ENCODE data around the gene LIMD2.
"Not testable (repeated sequence)": the region's sequence is repeated elsewhere in the genome, so short reads cannot be mapped to it uniquely, and the experiment has no call there.

The LIMD2 gene

GRCh38 chr17:63720194-63720593, 20.3 kb upstream of the LIMD2 start:
- H3K27me3 ChIP-seq (replicated peaks in 2 of 5; ENCODE audit: control insufficient read depth in 4 of 5, insufficient read depth in 5 of 5, low read length in 4 of 5); H3K27ac ChIP-seq (ENCODE audit: insufficient read depth in 1 of 2, low read depth in 1 of 2, low read length in 2 of 2, poor library complexity in 1 of 2, severe bottlenecking in 2 of 2); H3K4me3 ChIP-seq (ENCODE audit: control insufficient read depth in 1 of 7, extremely low read depth in 1 of 7, insufficient read depth in 4 of 7, low read depth in 2 of 7, low read length in 6 of 7); DNase-seq; H3K4me1 ChIP-seq (ENCODE audit: control extremely low read depth in 1 of 4, control insufficient read depth in 4 of 4, insufficient read depth in 4 of 4, low read length in 3 of 4); H3K9me3 ChIP-seq (ENCODE audit: control extremely low read depth in 1 of 5, control insufficient read depth in 4 of 5, insufficient read depth in 2 of 5, low read depth in 1 of 5, low read length in 4 of 5): not testable (repeated sequence)
- ChIA-PET CTCF (interaction anchor here (1.4 to 1.8 kb wide), 4 partner anchors 8 to 54 kb away, joined by 4 to 5 read pairs (median 4); no protein-coding TSS in a partner anchor), POLR2A (interaction anchor here (0.6 kb wide), 1 partner anchor 754 kb away, joined by 3 read pairs; no protein-coding TSS in a partner anchor)
- H3K36me3 ChIP-seq (ENCODE audit: control insufficient read depth in 4 of 4, insufficient read depth in 4 of 4, low read length in 3 of 4), result peaks cover 6 to 28% (median 21%) of the 10 kb centered on the region in 4 experiments
- WGBS (ENCODE audit: insufficient coverage), result 90% methylated on average over 2 of the region's 5 CpGs

- CTCF ChIA-PET, result interaction anchor here (1.8 kb wide), 1 partner anchor 9 kb away, joined by 4 read pairs; no protein-coding TSS in a partner anchor
- no peaks in the 10 kb centered on the region for H3K4me1 ChIP-seq (ENCODE audit: control extremely low read depth in 1 of 4, control insufficient read depth in 4 of 4, insufficient read depth in 4 of 4, low read length in 3 of 4)
- DNase-seq, result no peak
- no peak overlapping the region for H3K27ac ChIP-seq (ENCODE audit: insufficient read depth in 1 of 2, low read depth in 1 of 2, low read length in 2 of 2, poor library complexity in 1 of 2, severe bottlenecking in 2 of 2)
- H3K9me3 ChIP-seq (ENCODE audit: control extremely low read depth in 1 of 5, control insufficient read depth in 4 of 5, insufficient read depth in 2 of 5, low read depth in 1 of 5, low read length in 4 of 5), result no peaks in the 10 kb centered on the region
- no peak overlapping the region for H3K4me3 ChIP-seq (ENCODE audit: control insufficient read depth in 1 of 7, extremely low read depth in 1 of 7, insufficient read depth in 4 of 7, low read depth in 2 of 7, low read length in 6 of 7)
- 100% methylated on average over 5 of the region's 5 CpGs for WGBS (ENCODE audit: insufficient coverage)
- H3K27me3 ChIP-seq (replicated peaks in 2 of 5; ENCODE audit: control insufficient read depth in 4 of 5, insufficient read depth in 5 of 5, low read length in 4 of 5), result no peaks in the 10 kb centered on the region
- POLR2A ChIA-PET, result no interaction called here
- H3K36me3 ChIP-seq (ENCODE audit: control insufficient read depth in 4 of 4, insufficient read depth in 4 of 4, low read length in 3 of 4), result peaks cover 12 to 37% (median 25%) of the 10 kb centered on the region in 4 experiments
These were observed 19.1 kb upstream of the LIMD2 start for GRCh38 chr17:63718988-63719387.

- no peaks in the 10 kb centered on the region for H3K9me3 ChIP-seq (ENCODE audit: control extremely low read depth in 1 of 5, control insufficient read depth in 4 of 5, insufficient read depth in 2 of 5, low read depth in 1 of 5, low read length in 4 of 5)
- ChIA-PET POLR2A (no interaction called here), CTCF (interaction anchor here (1.8 kb wide), 1 partner anchor 16 kb away, joined by 4 read pairs; the partner anchor contains the start of gene LIMD2)
- DNase-seq, result no peak
- peaks cover 15 to 49% (median 31%) of the 10 kb centered on the region in 4 experiments for H3K36me3 ChIP-seq (ENCODE audit: control insufficient read depth in 4 of 4, insufficient read depth in 4 of 4, low read length in 3 of 4)
- WGBS (ENCODE audit: insufficient coverage), result 100% methylated on average over 2 of the region's 3 CpGs
- H3K27me3 ChIP-seq (replicated peaks in 2 of 5; ENCODE audit: control insufficient read depth in 4 of 5, insufficient read depth in 5 of 5, low read length in 4 of 5), result no peaks in the 10 kb centered on the region
- H3K4me3 ChIP-seq (ENCODE audit: control insufficient read depth in 1 of 7, extremely low read depth in 1 of 7, insufficient read depth in 4 of 7, low read depth in 2 of 7, low read length in 6 of 7), result no peak overlapping the region
- H3K4me1 ChIP-seq (ENCODE audit: control extremely low read depth in 1 of 4, control insufficient read depth in 4 of 4, insufficient read depth in 4 of 4, low read length in 3 of 4), result no peaks in the 10 kb centered on the region
- H3K27ac ChIP-seq (ENCODE audit: insufficient read depth in 1 of 2, low read depth in 1 of 2, low read length in 2 of 2, poor library complexity in 1 of 2, severe bottlenecking in 2 of 2), result no peak overlapping the region
These were observed 16.5 kb upstream of the LIMD2 start for GRCh38 chr17:63716426-63716825.

GRCh38 chr17:63714550-63715277, 14.8 kb upstream of the LIMD2 start:
- ChIA-PET POLR2A (no interaction called here), CTCF (interaction anchor here (0.8 to 10.4 kb wide), 7 partner anchors 10 to 171 kb away, joined by 3 to 111 read pairs (median 3); no protein-coding TSS in a partner anchor)
- H3K27ac ChIP-seq (ENCODE audit: insufficient read depth in 1 of 2, low read depth in 1 of 2, low read length in 2 of 2, poor library complexity in 1 of 2, severe bottlenecking in 2 of 2), result no peak overlapping the region
- 96% methylated on average over 9 of the region's 10 CpGs for WGBS (ENCODE audit: insufficient coverage)
- no peak overlapping the region for H3K4me3 ChIP-seq (ENCODE audit: control insufficient read depth in 1 of 7, extremely low read depth in 1 of 7, insufficient read depth in 4 of 7, low read depth in 2 of 7, low read length in 6 of 7)
- no peak for DNase-seq
- peaks cover 21 to 61% (median 41%) of the 10 kb centered on the region in 4 experiments for H3K36me3 ChIP-seq (ENCODE audit: control insufficient read depth in 4 of 4, insufficient read depth in 4 of 4, low read length in 3 of 4)
- H3K9me3 ChIP-seq (ENCODE audit: control extremely low read depth in 1 of 5, control insufficient read depth in 4 of 5, insufficient read depth in 2 of 5, low read depth in 1 of 5, low read length in 4 of 5), result no peaks in the 10 kb centered on the region
- no peaks in the 10 kb centered on the region for H3K27me3 ChIP-seq (replicated peaks in 2 of 5; ENCODE audit: control insufficient read depth in 4 of 5, insufficient read depth in 5 of 5, low read length in 4 of 5)
- no peaks in the 10 kb centered on the region for H3K4me1 ChIP-seq (ENCODE audit: control extremely low read depth in 1 of 4, control insufficient read depth in 4 of 4, insufficient read depth in 4 of 4, low read length in 3 of 4)

GRCh38 chr17:63709110-63709509, 9.2 kb upstream of the LIMD2 start:
- ChIA-PET CTCF (interaction anchor here (1.0 to 10.4 kb wide), 9 partner anchors 10 to 67 kb away, joined by 3 to 111 read pairs (median 4); no protein-coding TSS in a partner anchor), POLR2A (interaction anchor here (0.6 to 2.3 kb wide), 2 partner anchors 9 to 12 kb away, joined by 3 to 14 read pairs; partner anchors contain the start of gene LIMD2)
- no peaks in the 10 kb centered on the region for H3K9me3 ChIP-seq (ENCODE audit: control extremely low read depth in 1 of 5, control insufficient read depth in 4 of 5, insufficient read depth in 2 of 5, low read depth in 1 of 5, low read length in 4 of 5)
- no peak overlapping the region for H3K4me3 ChIP-seq (ENCODE audit: control insufficient read depth in 1 of 7, extremely low read depth in 1 of 7, insufficient read depth in 4 of 7, low read depth in 2 of 7, low read length in 6 of 7)
- 100% methylated on average over 4 of the region's 6 CpGs for WGBS (ENCODE audit: insufficient coverage)
- H3K27me3 ChIP-seq (replicated peaks in 2 of 5; ENCODE audit: control insufficient read depth in 4 of 5, insufficient read depth in 5 of 5, low read length in 4 of 5), result no peaks in the 10 kb centered on the region
- no peak for DNase-seq
- no peak overlapping the region for H3K27ac ChIP-seq (ENCODE audit: insufficient read depth in 1 of 2, low read depth in 1 of 2, low read length in 2 of 2, poor library complexity in 1 of 2, severe bottlenecking in 2 of 2)
- peaks cover 4 to 24% (median 18%) of the 10 kb centered on the region in 4 experiments for H3K4me1 ChIP-seq (ENCODE audit: control extremely low read depth in 1 of 4, control insufficient read depth in 4 of 4, insufficient read depth in 4 of 4, low read length in 3 of 4)
- peaks cover 15 to 63% (median 38%) of the 10 kb centered on the region in 4 experiments for H3K36me3 ChIP-seq (ENCODE audit: control insufficient read depth in 4 of 4, insufficient read depth in 4 of 4, low read length in 3 of 4)

- DNase-seq, result no peak
- Histone ChIP-seq H3K4me1 (ENCODE audit: control extremely low read depth in 1 of 4, control insufficient read depth in 4 of 4, insufficient read depth in 4 of 4, low read length in 3 of 4) (peaks cover 7 to 41% (median 29%) of the 10 kb centered on the region in 4 experiments), H3K36me3 (ENCODE audit: control insufficient read depth in 4 of 4, insufficient read depth in 4 of 4, low read length in 3 of 4) (peaks cover 11 to 66% (median 42%) of the 10 kb centered on the region in 4 experiments), H3K27me3 (replicated peaks in 2 of 5; ENCODE audit: control insufficient read depth in 4 of 5, insufficient read depth in 5 of 5, low read length in 4 of 5) (no peaks in the 10 kb centered on the region), H3K27ac (ENCODE audit: insufficient read depth in 1 of 2, low read depth in 1 of 2, low read length in 2 of 2, poor library complexity in 1 of 2, severe bottlenecking in 2 of 2) (no peak overlapping the region), H3K4me3 (ENCODE audit: control insufficient read depth in 1 of 7, extremely low read depth in 1 of 7, insufficient read depth in 4 of 7, low read depth in 2 of 7, low read length in 6 of 7) (no peak overlapping the region), H3K9me3 (ENCODE audit: control extremely low read depth in 1 of 5, control insufficient read depth in 4 of 5, insufficient read depth in 2 of 5, low read depth in 1 of 5, low read length in 4 of 5) (no peaks in the 10 kb centered on the region)
- ChIA-PET POLR2A (interaction anchor here (0.8 to 1.2 kb wide), 2 partner anchors 11 to 89 kb away, joined by 3 to 4 read pairs; no protein-coding TSS in a partner anchor), CTCF (interaction anchor here (1.4 to 10.4 kb wide), 3 partner anchors 11 to 85 kb away, joined by 4 to 111 read pairs (median 5); partner anchors contain the start of gene MAP3K3)
- 100% methylated on average over 6 of the region's 11 CpGs for WGBS (ENCODE audit: insufficient coverage)
These were observed 7.2 kb upstream of the LIMD2 start for GRCh38 chr17:63707151-63707550.
